ENCODE results near the gene RBMS1. TPM values are rescaled to one million over a fixed set of nuclear protein-coding genes. Genes with fewer than 3 reads are reported as not detected.

RBMS1 gene
- total RNA-seq, 1 experiment from 2014 or later: 61.9 TPM

DNA sequence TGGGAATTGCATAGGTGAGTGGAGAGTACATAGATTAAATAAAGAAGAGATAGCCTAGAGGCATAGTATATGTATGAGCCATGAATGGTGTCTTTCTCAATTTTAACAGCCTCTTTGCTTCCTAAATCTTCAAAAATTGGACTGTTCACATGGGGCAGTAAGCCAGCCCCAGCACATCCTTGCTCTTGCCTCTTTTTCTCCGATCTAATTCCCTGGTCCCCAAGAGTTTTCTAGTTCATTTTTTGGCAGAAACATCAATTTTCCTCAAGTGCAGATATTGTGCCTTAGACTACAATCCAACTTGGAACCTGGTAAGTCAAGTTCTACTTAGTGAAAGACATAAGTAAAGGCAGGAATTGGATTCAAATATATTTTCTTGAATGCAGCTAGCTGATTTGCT is 243.7 kb downstream of the RBMS1 start:
- intact Hi-C loops (cut with micrococcal nuclease; ENCODE audit: unreplicated experiment): loop anchor here (5.0 kb wide), 1 partner anchor 38 kb away; no protein-coding TSS in a partner anchor
- BruUV-seq (replicated peaks): no TSS peak
- CTCF ChIA-PET: no interaction called here
- H3K9me3 Mint-ChIP-seq (ENCODE audit: low read depth, unreplicated experiment): peaks cover 2% of the 10 kb centered on the region
- H3K4me1 Mint-ChIP-seq (ENCODE audit: low read depth, unreplicated experiment): peaks cover 75% of the 10 kb centered on the region
- H3K4me3 Mint-ChIP-seq (ENCODE audit: low read depth, unreplicated experiment): no peak overlapping the region
- no peak for DNase-seq
- H3K27ac Mint-ChIP-seq (ENCODE audit: unreplicated experiment): no peak overlapping the region
- TF ChIP-seq, protein P1, sequence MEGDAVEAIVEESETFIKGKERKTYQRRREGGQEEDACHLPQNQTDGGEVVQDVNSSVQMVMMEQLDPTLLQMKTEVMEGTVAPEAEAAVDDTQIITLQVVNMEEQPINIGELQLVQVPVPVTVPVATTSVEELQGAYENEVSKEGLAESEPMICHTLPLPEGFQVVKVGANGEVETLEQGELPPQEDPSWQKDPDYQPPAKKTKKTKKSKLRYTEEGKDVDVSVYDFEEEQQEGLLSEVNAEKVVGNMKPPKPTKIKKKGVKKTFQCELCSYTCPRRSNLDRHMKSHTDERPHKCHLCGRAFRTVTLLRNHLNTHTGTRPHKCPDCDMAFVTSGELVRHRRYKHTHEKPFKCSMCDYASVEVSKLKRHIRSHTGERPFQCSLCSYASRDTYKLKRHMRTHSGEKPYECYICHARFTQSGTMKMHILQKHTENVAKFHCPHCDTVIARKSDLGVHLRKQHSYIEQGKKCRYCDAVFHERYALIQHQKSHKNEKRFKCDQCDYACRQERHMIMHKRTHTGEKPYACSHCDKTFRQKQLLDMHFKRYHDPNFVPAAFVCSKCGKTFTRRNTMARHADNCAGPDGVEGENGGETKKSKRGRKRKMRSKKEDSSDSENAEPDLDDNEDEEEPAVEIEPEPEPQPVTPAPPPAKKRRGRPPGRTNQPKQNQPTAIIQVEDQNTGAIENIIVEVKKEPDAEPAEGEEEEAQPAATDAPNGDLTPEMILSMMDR (IDR thresholded peaks at IDR 0.05; ENCODE audit: unreplicated experiment): no peak
- H3K36me3 Mint-ChIP-seq (ENCODE audit: insufficient read depth, unreplicated experiment): peaks cover 14% of the 10 kb centered on the region
- H3K27me3 Mint-ChIP-seq (ENCODE audit: unreplicated experiment): no peaks in the 10 kb centered on the region

DNA sequence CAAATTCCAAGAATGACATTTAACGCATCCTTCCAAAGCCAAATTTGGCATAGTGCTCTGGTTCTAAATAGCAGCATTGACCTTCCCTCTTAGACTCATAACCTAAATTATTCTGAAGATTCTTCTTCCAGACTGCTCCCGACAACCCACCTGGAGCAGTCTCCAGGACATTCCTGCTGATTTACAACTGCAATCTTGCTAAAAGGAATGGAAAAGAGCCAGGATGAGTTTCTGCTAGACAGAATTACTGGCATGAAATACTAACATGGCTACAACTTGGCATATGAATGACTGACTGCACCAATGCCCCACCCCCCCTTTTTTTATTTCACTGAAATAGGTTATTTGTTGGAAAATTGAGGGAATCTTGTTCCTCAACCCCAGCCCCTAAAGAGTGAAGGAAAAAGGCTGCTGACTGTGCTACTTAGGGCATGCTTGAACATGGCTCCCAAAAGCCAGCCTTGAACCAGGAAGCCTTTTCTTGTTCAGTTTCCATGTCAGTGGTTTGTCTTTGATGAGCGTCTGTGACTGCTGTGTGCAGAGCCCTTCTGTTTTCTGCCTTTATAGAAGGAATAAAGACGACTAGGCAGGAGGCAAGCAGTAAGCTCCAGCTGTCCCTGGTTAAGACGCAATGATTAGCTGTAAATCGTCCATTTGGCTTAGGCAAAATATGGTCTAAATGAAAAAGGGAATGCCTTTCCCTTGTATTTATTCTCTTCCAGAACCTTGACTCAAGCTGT is 246.1 kb downstream of the RBMS1 start:
- H3K27ac Mint-ChIP-seq (ENCODE audit: unreplicated experiment): no peak overlapping the region
- H3K36me3 Mint-ChIP-seq (ENCODE audit: insufficient read depth, unreplicated experiment): peaks cover 8% of the 10 kb centered on the region
- no peak overlapping the region for H3K4me3 Mint-ChIP-seq (ENCODE audit: low read depth, unreplicated experiment)
- no TSS peak for BruUV-seq (replicated peaks)
- no peaks in the 10 kb centered on the region for H3K27me3 Mint-ChIP-seq (ENCODE audit: unreplicated experiment)
- CTCF ChIA-PET: no interaction called here
- DNase-seq: no peak
- H3K4me1 Mint-ChIP-seq (ENCODE audit: low read depth, unreplicated experiment): peaks cover 73% of the 10 kb centered on the region
- peaks cover 2% of the 10 kb centered on the region for H3K9me3 Mint-ChIP-seq (ENCODE audit: low read depth, unreplicated experiment)
- TF ChIP-seq, protein P1 (IDR thresholded peaks at IDR 0.05; ENCODE audit: unreplicated experiment): no peak
- intact Hi-C loops (cut with micrococcal nuclease; ENCODE audit: unreplicated experiment): no loop called here

DNA sequence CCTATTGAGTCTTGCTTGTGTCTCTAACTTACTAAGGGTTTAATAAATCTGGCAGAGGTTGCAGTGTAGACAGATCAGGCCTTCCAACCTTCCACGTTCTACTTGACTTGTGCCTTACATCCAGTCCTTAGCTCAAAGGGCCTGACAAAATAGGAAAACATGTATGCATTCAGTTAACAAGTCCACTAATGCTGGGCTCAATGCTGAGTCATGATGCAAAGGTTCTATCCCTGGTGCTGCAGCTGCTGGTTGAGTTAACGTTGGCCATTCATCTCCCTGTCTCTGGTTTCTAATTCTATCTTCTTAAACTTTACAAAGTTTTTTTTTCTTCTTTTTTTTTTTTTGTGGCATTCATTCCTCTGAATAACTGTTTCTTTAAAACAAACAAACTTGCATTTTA is 247.3 kb downstream of the RBMS1 start:
- H3K4me1 Mint-ChIP-seq (ENCODE audit: low read depth, unreplicated experiment): peaks cover 73% of the 10 kb centered on the region
- DNase-seq: no peak
- CTCF ChIA-PET: interaction anchor here (0.6 to 1.1 kb wide), 4 partner anchors 21 to 138 kb away, joined by 3 to 4 read pairs (median 4); no protein-coding TSS in a partner anchor
- TF ChIP-seq, protein P1 (IDR thresholded peaks at IDR 0.05; ENCODE audit: unreplicated experiment): no peak
- H3K27ac Mint-ChIP-seq (ENCODE audit: unreplicated experiment): peak overlapping the region; percentile 91
- no peaks in the 10 kb centered on the region for H3K27me3 Mint-ChIP-seq (ENCODE audit: unreplicated experiment)
- no peak overlapping the region for H3K4me3 Mint-ChIP-seq (ENCODE audit: low read depth, unreplicated experiment)
- H3K9me3 Mint-ChIP-seq (ENCODE audit: low read depth, unreplicated experiment): peaks cover 2% of the 10 kb centered on the region
- H3K36me3 Mint-ChIP-seq (ENCODE audit: insufficient read depth, unreplicated experiment): peaks cover 15% of the 10 kb centered on the region
- BruUV-seq (replicated peaks): no TSS peak
- intact Hi-C loops (cut with micrococcal nuclease; ENCODE audit: unreplicated experiment): no loop called here

DNA sequence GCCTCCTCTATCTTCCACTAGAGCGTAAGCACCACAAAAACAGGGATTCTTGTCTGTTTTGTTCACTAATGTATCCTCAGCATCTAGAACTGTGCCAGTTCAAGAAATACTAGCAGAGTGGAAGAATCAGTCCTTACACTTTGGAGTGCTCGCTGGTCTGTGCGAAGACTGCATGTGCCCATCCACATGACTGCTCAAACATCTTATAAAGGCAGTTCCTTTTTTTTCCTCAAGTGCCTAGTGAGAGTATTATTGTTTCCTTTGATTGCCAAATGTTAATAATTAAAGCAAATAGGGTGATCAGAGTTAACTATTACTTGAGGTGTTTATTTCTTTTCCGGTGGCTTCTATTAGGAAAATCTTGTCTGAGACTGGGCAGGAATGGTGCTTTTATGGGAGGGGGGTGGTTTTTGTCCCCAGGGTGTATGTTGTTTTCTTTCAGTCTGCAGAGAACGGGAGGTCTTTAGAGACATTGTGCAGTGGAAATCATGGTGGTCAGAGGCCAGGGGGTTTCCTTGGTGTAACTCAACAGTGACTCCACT is 247.9 kb downstream of the RBMS1 start:
- H3K4me3 Mint-ChIP-seq (ENCODE audit: low read depth, unreplicated experiment): peak overlapping the region; percentile 31
- H3K36me3 Mint-ChIP-seq (ENCODE audit: insufficient read depth, unreplicated experiment): peaks cover 17% of the 10 kb centered on the region
- no peak for DNase-seq
- peaks cover 73% of the 10 kb centered on the region for H3K4me1 Mint-ChIP-seq (ENCODE audit: low read depth, unreplicated experiment)
- peaks cover 2% of the 10 kb centered on the region for H3K9me3 Mint-ChIP-seq (ENCODE audit: low read depth, unreplicated experiment)
- CTCF ChIA-PET: interaction anchor here (0.6 to 1.1 kb wide), 3 partner anchors 25 to 139 kb away, joined by 3 to 4 read pairs (median 3); no protein-coding TSS in a partner anchor
- H3K27me3 Mint-ChIP-seq (ENCODE audit: unreplicated experiment): no peaks in the 10 kb centered on the region
- BruUV-seq (replicated peaks): no TSS peak
- TF ChIP-seq, protein P1 (IDR thresholded peaks at IDR 0.05; ENCODE audit: unreplicated experiment): no peak
- peak overlapping the region; percentile 91 for H3K27ac Mint-ChIP-seq (ENCODE audit: unreplicated experiment)
- intact Hi-C loops (cut with micrococcal nuclease; ENCODE audit: unreplicated experiment): loop anchor here (2.0 kb wide), 1 partner anchor 17 kb away; no protein-coding TSS in a partner anchor

Data from Calu3 (cell line).